H1 (cell line): ENCODE measurements around the gene CA7. TPM values are rescaled to one million over a fixed set of nuclear protein-coding genes. Genes with fewer than 3 reads are reported as not detected.

ENCODE experiments used
- CTCF ChIA-PET: fragments of 300-600 bp; sonication (Branson Sonifier 250); formaldehyde crosslinking; loops from one replicate; lab custom pipeline; 2021; ENCODE audit not compliant: partially characterized antibody; lab: Charles Lee
- POLR2A ChIA-PET: fragments of 300-600 bp; sonication (Branson Sonifier 250); formaldehyde crosslinking; loops from one replicate; lab custom pipeline; 2021; ENCODE audit warnings: inconsistent platforms; ENCODE audit not compliant: partially characterized antibody; lab: Charles Lee
- DNase-seq, 2 experiments: peaks; one replicate each; pipeline versions ENCODE4 v3.0.0 to v3.0.0-alpha.2; 2010 to 2022; ENCODE audit warnings: low spot score in 2 of 2, low read depth in 1 of 2, mixed read lengths in 1 of 2
- FAIRE-seq: peaks from 2 replicates; lab custom pipeline; 2011; peaks lifted over from hg19 to GRCh38; lab: Jason Lieb, UNC
- H2AFZ ChIP-seq: 2 replicates; pipeline ENCODE4 v1.8.1; 2012; ENCODE audit warnings: low read length, inconsistent platforms
- H2AK5ac ChIP-seq: 2 replicates; pipeline ENCODE4 v1.6.1; 2013; ENCODE audit warnings: low read depth, low read length
- H2BK120ac ChIP-seq: replicated peaks from 2 replicates; pipeline ENCODE3; 2013; ENCODE audit warnings: low read depth, low read length, inconsistent platforms
- H2BK12ac ChIP-seq: 2 replicates; pipeline ENCODE4 v1.6.1; 2013; ENCODE audit warnings: low read depth, low read length
- H2BK15ac ChIP-seq: 2 replicates; pipeline ENCODE4 v1.6.1; 2013; ENCODE audit warnings: low read length
- H2BK20ac ChIP-seq: 2 replicates; pipeline ENCODE4 v1.6.1; 2013; ENCODE audit warnings: low read length
- H2BK5ac ChIP-seq: 2 replicates; pipeline ENCODE4 v1.6.1; 2013; ENCODE audit warnings: low read depth, low read length
- H3K14ac ChIP-seq: 2 replicates; pipeline ENCODE4 v1.6.1; 2013; ENCODE audit warnings: inconsistent platforms; ENCODE audit not compliant: insufficient read length
- H3K18ac ChIP-seq: 2 replicates; pipeline ENCODE4 v1.6.1; 2013; ENCODE audit warnings: low read length; ENCODE audit errors: extremely low read depth
- H3K23ac ChIP-seq: 2 replicates; pipeline ENCODE4 v1.6.1; 2013; ENCODE audit warnings: inconsistent platforms; ENCODE audit not compliant: insufficient read length
- H3K23me2 ChIP-seq: 2 replicates; pipeline ENCODE4 v1.6.1; 2013; ENCODE audit warnings: low read depth, low read length
- H3K27ac ChIP-seq: 2 replicates; pipeline ENCODE4 v1.6.1; 2011; ENCODE audit warnings: low read depth, low read length, inconsistent platforms
- H3K27me3 ChIP-seq, 4 experiments: replicated peaks in 1 of 4; 1 replicate in 1 of 4; 2 replicates in 3 of 4; pipeline versions ENCODE4 v1.6.1 to v1.8.1; 2011 to 2013; ENCODE audit warnings: low read length in 3 of 4, mild to moderate bottlenecking in 3 of 4, inconsistent platforms in 2 of 4, mixed read lengths in 2 of 4, moderate library complexity in 1 of 4; ENCODE audit not compliant: control insufficient read depth in 3 of 4, insufficient read depth in 3 of 4; ENCODE audit errors: extremely low read depth in 1 of 4
- H3K36me3 ChIP-seq, 4 experiments: 2 replicates each; pipeline versions ENCODE4 v1.6.1 to v1.8.1; 2011 to 2013; ENCODE audit warnings: mild to moderate bottlenecking in 4 of 4, low read length in 3 of 4, moderate library complexity in 2 of 4, control low read depth in 1 of 4, inconsistent platforms in 1 of 4; ENCODE audit not compliant: insufficient read depth in 4 of 4, control insufficient read depth in 2 of 4
- H3K4ac ChIP-seq: replicated peaks from 2 replicates; pipeline ENCODE3; 2013; ENCODE audit warnings: low read length, low read depth, mixed read lengths, inconsistent platforms; ENCODE audit not compliant: insufficient read length
- H3K4me1 ChIP-seq, 4 experiments: replicated peaks in 1 of 4; 1 replicate in 1 of 4; 2 replicates in 3 of 4; pipeline versions ENCODE4 v1.6.1 to v1.8.1; 2011 to 2013; ENCODE audit warnings: low read length in 3 of 4, inconsistent platforms in 2 of 4, mixed read lengths in 1 of 4; ENCODE audit not compliant: insufficient read depth in 4 of 4, control insufficient read depth in 3 of 4
- H3K4me2 ChIP-seq, 2 experiments: 2 replicates each; pipeline versions ENCODE4 v1.6.1 to v1.8.1; 2011 to 2013; ENCODE audit warnings: low read depth in 2 of 2, low read length in 2 of 2, control low read depth in 1 of 2, inconsistent platforms in 1 of 2, mild to moderate bottlenecking in 1 of 2; ENCODE audit not compliant: insufficient read depth in 1 of 2
- H3K4me3 ChIP-seq, 4 experiments: fragments of 200-600, 300-600 bp in 1 of 4; sonication (generic), shearing (Covaris generic), sonication (Bioruptor Twin) in 1 of 4; 2 replicates each; pipeline versions ENCODE4 v1.5.1 to v1.8.1; 2011 to 2016; ENCODE audit warnings: low read length in 4 of 4, low read depth in 3 of 4, control low read depth in 2 of 4, inconsistent platforms in 2 of 4, mild to moderate bottlenecking in 2 of 4, mixed read lengths in 1 of 4, moderate library complexity in 1 of 4; ENCODE audit not compliant: insufficient read depth in 2 of 4; ENCODE audit errors: extremely low read depth in 1 of 4
- H3K56ac ChIP-seq: replicated peaks from 2 replicates; pipeline ENCODE3; 2013; ENCODE audit warnings: low read depth, mild to moderate bottlenecking, mixed read lengths, low read length, inconsistent platforms; ENCODE audit not compliant: insufficient read length
- H3K79me1 ChIP-seq: 2 replicates; pipeline ENCODE4 v1.6.1; 2013; ENCODE audit warnings: low read depth, low read length, control low read depth
- H3K79me2 ChIP-seq, 2 experiments: 2 replicates each; pipeline versions ENCODE4 v1.6.1 to v1.8.1; 2012 to 2013; ENCODE audit warnings: low read length in 2 of 2, mild to moderate bottlenecking in 2 of 2, inconsistent platforms in 1 of 2; ENCODE audit not compliant: insufficient read depth in 2 of 2, control insufficient read depth in 1 of 2
- H3K9ac ChIP-seq, 4 experiments: replicated peaks in 1 of 4; 1 replicate in 1 of 4; 2 replicates in 3 of 4; pipeline versions ENCODE4 v1.6.1 to v1.8.1; 2011 to 2013; ENCODE audit warnings: low read depth in 3 of 4, low read length in 3 of 4, control low read depth in 2 of 4, mild to moderate bottlenecking in 2 of 4, moderate library complexity in 2 of 4, inconsistent platforms in 1 of 4; ENCODE audit errors: extremely low read depth in 1 of 4
- H3K9me3 ChIP-seq, 2 experiments: 2 replicates each; pipeline versions ENCODE4 v1.6.1 to v1.8.1; 2012 to 2013; ENCODE audit warnings: mild to moderate bottlenecking in 2 of 2, moderate library complexity in 2 of 2, control low read depth in 1 of 2, inconsistent platforms in 1 of 2, low read depth in 1 of 2, low read length in 1 of 2, mixed read lengths in 1 of 2; ENCODE audit not compliant: insufficient read depth in 2 of 2
- H4K20me1 ChIP-seq, 2 experiments: replicated peaks in 1 of 2; 2 replicates each; pipeline versions ENCODE3 to v1.8.1; 2011 to 2013; ENCODE audit warnings: inconsistent platforms in 2 of 2, low read length in 2 of 2, mild to moderate bottlenecking in 1 of 2; ENCODE audit not compliant: insufficient read depth in 2 of 2, control insufficient read depth in 1 of 2
- H4K5ac ChIP-seq: 2 replicates; pipeline ENCODE4 v1.6.1; 2013; ENCODE audit warnings: low read length, low read depth, mixed read lengths, inconsistent platforms; ENCODE audit not compliant: insufficient read length
- H4K8ac ChIP-seq: 2 replicates; pipeline ENCODE4 v1.8.0; 2013; ENCODE audit warnings: mild to moderate bottlenecking, moderate library complexity, low read length, inconsistent platforms; ENCODE audit not compliant: insufficient read depth; ENCODE audit errors: extremely low read depth
- H4K91ac ChIP-seq: replicated peaks from 2 replicates; pipeline ENCODE3; 2013; ENCODE audit warnings: low read length, mixed read lengths, inconsistent platforms; ENCODE audit not compliant: insufficient read length
- BCL11A ChIP-seq, 2 experiments: IDR thresholded peaks; one replicate each; pipeline ENCODE4 v1.6.1; 2011; ENCODE audit warnings: low read depth in 2 of 2, low read length in 2 of 2, mild to moderate bottlenecking in 2 of 2
- BRCA1 ChIP-seq: IDR thresholded peaks from 2 replicates; pipeline ENCODE4 v1.6.1; 2012; ENCODE audit warnings: low read depth, low read length, improper control_type of control experiment
- CBX5 ChIP-seq: fragments of 300-800, 300-1000 bp; sonication (generic); IDR thresholded peaks from 2 replicates; pipeline ENCODE4 v1.7.1; 2016; ENCODE audit warnings: antibody characterized with exemption, low read length, low read depth
- CREB1 ChIP-seq: IDR thresholded peaks from 2 replicates; pipeline ENCODE4 v1.6.1; 2012; ENCODE audit warnings: inconsistent platforms
- E2F6 ChIP-seq: IDR thresholded peaks from 2 replicates; pipeline ENCODE4 v1.6.1; 2012; ENCODE audit warnings: inconsistent platforms
- EP300 ChIP-seq, 2 experiments: IDR thresholded peaks; 1 replicate in 1 of 2; 2 replicates in 1 of 2; pipeline ENCODE4 v1.6.1; 2011 to 2012; ENCODE audit warnings: low read depth in 2 of 2, low read length in 2 of 2, mild to moderate bottlenecking in 2 of 2, borderline replicate concordance in 1 of 2, inconsistent platforms in 1 of 2, moderate library complexity in 1 of 2
- NANOG ChIP-seq: IDR thresholded peaks from 2 replicates; pipeline ENCODE4 v1.6.1; 2011; ENCODE audit warnings: low read length, low read depth, mild to moderate bottlenecking, inconsistent platforms; ENCODE audit not compliant: insufficient read depth, poor library complexity, severe bottlenecking
- SIRT6 ChIP-seq: IDR thresholded peaks from one replicate; pipeline ENCODE4 v1.7.1; 2012; ENCODE audit warnings: low read length, inconsistent platforms
- SP2 ChIP-seq: IDR thresholded peaks from 2 replicates; pipeline ENCODE4 v1.6.1; 2012; ENCODE audit warnings: mild to moderate bottlenecking, low read length, inconsistent platforms
- SRF ChIP-seq: IDR thresholded peaks from 2 replicates; pipeline ENCODE4 v1.6.1; 2011; ENCODE audit warnings: mild to moderate bottlenecking, low read depth, low read length, moderate library complexity
- SUZ12 ChIP-seq: fragments of 200-600 bp; sonication (generic); IDR thresholded peaks from 2 replicates; pipeline ENCODE4 v1.6.1; 2012; ENCODE audit warnings: mild to moderate bottlenecking, inconsistent platforms, low read length, moderate library complexity, mixed read lengths
- TCF12 ChIP-seq: IDR thresholded peaks from 2 replicates; pipeline ENCODE4 v1.6.1; 2011; ENCODE audit warnings: low read depth, mild to moderate bottlenecking, low read length
- ZNF274 ChIP-seq: IDR thresholded peaks from 2 replicates; pipeline ENCODE4 v1.7.0; 2012; ENCODE audit warnings: low read length, borderline replicate concordance; ENCODE audit errors: extremely low read depth
- WGBS, 2 experiments: shearing (Covaris generic) in 1 of 2; methylation state at CpG; one replicate each; pipeline versions ENCODE4 v1.1.6 to v1.1.7; 2013 to 2015; ENCODE audit warnings: low lambda C conversion rate in 2 of 2, mixed read lengths in 2 of 2, inconsistent platforms in 1 of 2, low coverage in 1 of 2, missing lambda C conversion rate in 1 of 2; ENCODE audit not compliant: insufficient replicate concordance in 2 of 2, insufficient coverage in 1 of 2, insufficient read length in 1 of 2; ENCODE audit errors: extremely low coverage in 1 of 2, missing lambda C conversion rate in 1 of 2; 5-methylcytosine and 5-hydroxymethylcytosine counted together
- polyA plus RNA-seq, 7 experiments: library from polyadenylated mRNA; depleted of rRNA in 3 of 7; stranded (reverse) in 5 of 7; unstranded in 2 of 7; fragments of >200 nt in 5 of 7; fragments of 200-250 nt in 2 of 7; gene quantifications; 1 replicate in 5 of 7; 2 replicates in 1 of 7; 4 replicates in 1 of 7; pipeline versions ENCODE4 v1.2.1 to v1.2.3, GENCODE V29; 2011 to 2013; ENCODE audit warnings: missing spikeins in 2 of 7, mixed read lengths in 2 of 7
- total RNA-seq: library from RNA; stranded (reverse); fragmentation: NEBNext Ultra II Directional; extraction: Animal tissue kit (Norgen Biotek cat#: 25700); gene quantifications from 2 replicates; pipeline ENCODE4 v1.2.1, GENCODE V29; 2021

CA7 gene
- total and polyA plus RNA-seq, 2 of the 8 experiments (the other 6 are each of a cell fraction or from before 2014, with no cell fraction given): 1.7 to 2.7 TPM

DNA sequence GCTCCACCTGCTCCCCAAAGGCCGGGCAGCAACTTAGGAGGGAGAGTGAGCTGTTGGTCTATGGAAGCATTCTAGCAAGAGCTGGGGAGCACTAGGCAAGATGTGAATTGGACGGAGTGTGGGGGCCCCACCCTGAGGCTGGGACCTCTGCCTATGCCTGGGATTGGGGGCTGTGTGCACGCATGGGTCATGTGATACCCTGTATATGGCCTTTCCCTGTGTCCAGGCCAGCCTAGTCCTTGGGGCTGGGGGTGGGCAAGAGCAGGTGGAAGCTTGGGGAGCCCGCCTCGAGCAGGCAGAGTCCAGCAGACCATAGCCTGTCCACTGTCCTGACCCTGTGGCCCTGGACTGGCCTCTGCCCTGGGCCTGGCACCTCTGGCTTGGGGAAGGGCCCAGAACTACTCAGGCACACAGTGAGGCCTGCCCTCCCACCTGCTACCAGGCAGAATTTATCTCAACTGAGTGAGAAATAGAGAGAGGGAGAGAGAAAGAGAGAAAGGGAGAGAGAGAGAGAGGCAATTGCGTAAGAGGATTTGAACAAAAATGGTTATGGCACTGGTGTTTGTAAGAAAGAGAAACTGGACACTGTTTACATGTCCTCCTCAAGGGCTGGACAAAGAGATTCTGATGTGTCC, 55.2 kb downstream of the CA7 start:
- CTCF ChIA-PET: interaction anchor here (0.8 to 42.0 kb wide), 4 partner anchors 16 to 79 kb away, joined by 3 to 1009 read pairs (median 24); partner anchors contain the start of genes CDH16, CIAO2B and RRAD
- Histone ChIP-seq H3K4ac (no peak overlapping the region), H3K36me3 (no peaks in the 10 kb centered on the region), H2BK20ac (no peak overlapping the region), H3K9ac (no peak overlapping the region), H3K23me2 (no peaks in the 10 kb centered on the region), H3K18ac (no peak overlapping the region), H3K4me1 (peaks cover 0 to 6% (median 2%) of the 10 kb centered on the region in 4 experiments; a peak in 3 of 7 replicates), H2AFZ (no peak overlapping the region), H3K27me3 (no peaks in the 10 kb centered on the region; a peak in 1 of 7 replicates), H2BK120ac (no peak overlapping the region), H2BK5ac (no peak overlapping the region), H2BK15ac (peak overlapping the region; percentile 88; the same call in 1 of the 2 replicates), H2AK5ac (no peak overlapping the region), H3K14ac (no peak overlapping the region), H4K8ac (no peak overlapping the region), H3K4me3 (no peak overlapping the region), H3K4me2 (no peak overlapping the region), H3K56ac (no peak overlapping the region), H2BK12ac (0 out of 2 replicates have a peak overlapping the region, but pooled peaks have one; percentile 9), H4K20me1 (peaks cover 4 to 7% of the 10 kb centered on the region in 2 experiments), H4K5ac (no peak overlapping the region), H3K27ac (no peak overlapping the region), H3K79me2 (no peaks in the 10 kb centered on the region), H3K79me1 (no peaks in the 10 kb centered on the region), H3K9me3 (no peaks in the 10 kb centered on the region), H4K91ac (no peak overlapping the region), H3K23ac (no peak overlapping the region)
- POLR2A ChIA-PET: interaction anchor here (1.0 to 2.3 kb wide), 2 partner anchors 19 kb away, joined by 3 to 5 read pairs; partner anchors contain the start of genes CDH16 and PDP2
- FAIRE-seq (no peak), DNase-seq (no peak)
- 77% methylated on average over 6 of the region's 6 CpGs; no CpG with 5 or more reads in 1 of the 2 experiments for WGBS, 2 experiments
- no peak for TF ChIP-seq CBX5
- TF ChIP-seq E2F6: no peak
- no peak for TF ChIP-seq BCL11A (IDR thresholded peaks at IDR 0.05; ENCODE audit: low read depth in 2 of 2, low read length in 2 of 2)
- TF ChIP-seq SRF: no peak
- no peak for TF ChIP-seq SIRT6
- no peak for TF ChIP-seq BRCA1
- no peak for TF ChIP-seq EP300 (IDR thresholded peaks at IDR 0.05; ENCODE audit: borderline replicate concordance in 1 of 2, low read depth in 2 of 2, low read length in 2 of 2)
- no peak for TF ChIP-seq CREB1
- TF ChIP-seq SUZ12: no peak
- TF ChIP-seq ZNF274: no peak
- TF ChIP-seq NANOG: no peak
- no peak for TF ChIP-seq TCF12
- no peak for TF ChIP-seq SP2
